ENCODE measurements around the gene XPO5. TPM values are rescaled to one million over a fixed set of nuclear protein-coding genes. Genes with fewer than 3 reads are reported as not detected.

The XPO5 gene
- total and polyA plus RNA-seq, 5 experiments from 2014 or later, result 5.1 to 51.6 (median 8.7) TPM

DNA sequence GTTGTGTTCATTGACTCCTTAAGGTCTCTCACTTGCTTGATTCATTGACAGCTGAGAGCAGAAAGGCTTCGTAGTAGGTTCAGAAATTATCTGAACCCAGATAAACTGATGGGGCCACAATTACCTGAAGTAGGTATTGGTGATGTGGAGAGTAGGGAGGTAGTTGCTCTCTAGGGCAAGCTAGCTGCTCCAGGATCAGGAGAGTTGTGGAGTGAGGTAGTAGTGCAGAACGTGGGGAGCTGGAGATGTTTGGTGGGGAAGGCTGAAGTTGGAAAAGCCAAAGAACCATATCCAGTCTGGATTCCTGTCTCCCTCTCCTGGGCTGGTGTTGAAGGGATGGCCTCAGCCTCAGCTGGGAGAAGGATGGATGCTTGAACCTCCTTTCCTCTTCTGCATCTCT is 82.6 kb downstream of the XPO5 start:
- H3K27ac Mint-ChIP-seq, result peak overlapping the region in 5 of 10 donors; percentile 53 to 79 (median 70)

DNA sequence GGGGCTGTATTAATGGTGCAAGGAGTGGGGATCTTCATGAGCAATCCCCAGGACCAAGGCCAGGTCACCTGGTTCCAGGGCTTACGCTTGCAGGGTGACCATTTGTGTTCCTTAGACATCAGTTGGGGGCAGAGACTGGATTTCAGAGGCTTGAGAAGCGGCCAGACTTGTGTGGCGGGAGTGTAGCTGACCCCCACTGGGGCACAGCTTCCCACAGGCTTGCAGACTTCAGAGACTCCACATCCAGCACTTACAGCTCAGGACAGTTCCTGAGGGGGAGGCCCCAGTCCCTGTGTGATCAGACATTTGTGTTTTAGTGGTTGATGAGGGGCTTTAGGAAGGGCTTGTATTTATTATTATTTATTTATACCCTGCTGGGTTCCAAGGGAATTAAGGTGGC is 83.2 kb downstream of the XPO5 start:
- Mint-ChIP-seq H3K9me3 (no peaks in the 10 kb centered on the region), H3K4me3 (no peak overlapping the region), H3K27me3 (no peaks in the 10 kb centered on the region), H3K36me3 (peaks cover 0 to 14% (median 0%) of the 10 kb centered on the region in 3 donors), H3K4me1 (peaks cover 23 to 49% (median 35%) of the 10 kb centered on the region in 4 donors), H3K27ac (peak overlapping the region in 3 of 10 donors; percentile 67 to 76 (median 76))
- POLR2A ChIA-PET, result interaction anchor here (1.7 kb wide), 1 partner anchor 37 kb away, joined by 5 read pairs; the partner anchor contains the start of gene DLK2
- DNase-seq (no peak), ATAC-seq (no peak)

More for the DNA sequence above, 82.6 kb downstream of the XPO5 start:
- DNase-seq, result no peak
- H3K36me3 Mint-ChIP-seq, result peaks cover 0 to 15% (median 0%) of the 10 kb centered on the region in 3 donors
- no peak overlapping the region for H3K4me3 Mint-ChIP-seq
- no peak for ATAC-seq
- H3K27me3 Mint-ChIP-seq, result no peaks in the 10 kb centered on the region
- POLR2A ChIA-PET, result interaction anchor here (1.7 kb wide), 1 partner anchor 37 kb away, joined by 5 read pairs; the partner anchor contains the start of gene DLK2
- no peaks in the 10 kb centered on the region for H3K9me3 Mint-ChIP-seq
- H3K4me1 Mint-ChIP-seq, result peaks cover 22 to 46% (median 33%) of the 10 kb centered on the region in 4 donors

DNA sequence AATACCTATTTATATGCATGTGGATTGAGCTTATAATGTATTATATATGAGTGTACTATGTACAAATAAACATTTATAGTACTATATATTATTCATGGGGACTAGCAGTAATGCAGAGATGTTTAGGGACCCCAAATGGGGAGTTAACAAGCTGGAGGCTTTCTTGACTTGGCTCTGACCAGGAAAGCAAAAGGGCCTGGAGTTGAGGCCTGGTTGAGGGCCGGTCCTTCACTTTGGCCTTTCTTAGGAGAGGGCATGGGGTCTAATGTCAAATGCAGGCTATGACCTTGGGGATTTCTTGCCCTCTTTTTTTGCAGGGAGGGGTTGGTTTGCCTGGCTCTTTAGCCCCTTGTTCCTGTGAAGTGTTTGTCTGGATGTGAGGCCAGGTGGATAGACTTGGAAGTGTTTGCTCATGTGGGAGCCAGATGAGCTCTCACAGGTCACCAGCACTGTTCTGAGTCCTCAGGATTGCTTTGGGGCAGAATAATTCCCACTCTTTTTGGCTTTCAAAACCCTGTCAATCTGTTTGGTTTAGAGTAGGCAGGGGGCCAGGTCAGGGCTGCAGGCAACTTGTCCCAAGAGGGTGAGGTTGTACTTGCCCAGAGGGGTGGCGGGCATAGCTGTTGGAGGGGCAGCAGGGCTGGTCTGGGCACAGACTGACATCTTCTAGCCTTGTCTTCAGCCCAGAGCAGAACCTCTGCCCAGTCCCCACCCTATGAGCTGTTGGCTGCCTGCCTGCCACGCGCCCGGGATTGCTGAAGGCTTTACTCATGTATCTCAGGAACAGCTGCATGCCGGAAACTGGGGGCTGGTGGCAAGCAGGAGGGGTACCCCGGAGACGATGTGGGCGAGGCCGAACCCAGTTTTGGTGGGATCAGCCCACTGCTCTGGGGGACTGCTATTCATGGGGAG is 83.8 kb downstream of the XPO5 start:
- Mint-ChIP-seq H3K4me1 (peaks cover 23 to 49% (median 36%) of the 10 kb centered on the region in 4 donors), H3K9me3 (no peaks in the 10 kb centered on the region), H3K36me3 (peaks cover 0 to 16% (median 0%) of the 10 kb centered on the region in 3 donors), H3K27ac (peak overlapping the region in 4 of 10 donors; percentile 6 to 76 (median 72)), H3K4me3 (no peak overlapping the region), H3K27me3 (no peaks in the 10 kb centered on the region)
- no peak for ATAC-seq
- POLR2A ChIA-PET, result interaction anchor here (1.7 kb wide), 1 partner anchor 36 kb away, joined by 5 read pairs; the partner anchor contains the start of gene DLK2
- no peak for DNase-seq

DNA sequence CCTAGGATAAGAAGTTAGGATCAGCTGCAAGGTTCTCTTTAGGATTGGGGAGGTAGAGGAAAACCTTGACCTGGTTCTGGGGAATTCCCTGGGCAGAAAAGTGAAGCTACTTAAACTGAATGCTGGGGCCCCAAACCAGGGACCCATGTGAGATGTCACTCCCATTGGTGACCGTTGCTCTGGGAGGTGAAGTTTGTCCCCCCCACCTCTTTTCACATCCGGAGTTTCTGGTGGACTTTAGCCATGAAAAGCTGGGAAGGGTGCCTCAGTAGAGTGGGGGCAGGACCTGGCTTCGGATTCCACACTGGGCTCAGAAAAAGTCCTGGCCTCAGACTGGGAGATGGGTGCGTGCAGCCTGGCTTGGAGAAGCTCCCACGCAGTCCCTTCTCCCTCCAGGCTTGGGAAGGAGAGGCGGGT is 85.3 kb downstream of the XPO5 start:
- peaks cover 23 to 48% (median 33%) of the 10 kb centered on the region in 4 donors for H3K4me1 Mint-ChIP-seq
- H3K4me3 Mint-ChIP-seq, result no peak overlapping the region
- peak overlapping the region in 2 of 10 donors; percentile 36 to 52 for H3K27ac Mint-ChIP-seq
- POLR2A ChIA-PET, result interaction anchor here (1.8 to 2.2 kb wide), 2 partner anchors 8 to 12 kb away, joined by 4 to 8 read pairs; partner anchors contain the start of gene TJAP1
- DNase-seq (no peak), ATAC-seq (no peak)
- H3K9me3 Mint-ChIP-seq, result no peaks in the 10 kb centered on the region
- H3K36me3 Mint-ChIP-seq, result peaks cover 0 to 27% (median 0%) of the 10 kb centered on the region in 3 donors
- H3K27me3 Mint-ChIP-seq, result no peaks in the 10 kb centered on the region

DNA sequence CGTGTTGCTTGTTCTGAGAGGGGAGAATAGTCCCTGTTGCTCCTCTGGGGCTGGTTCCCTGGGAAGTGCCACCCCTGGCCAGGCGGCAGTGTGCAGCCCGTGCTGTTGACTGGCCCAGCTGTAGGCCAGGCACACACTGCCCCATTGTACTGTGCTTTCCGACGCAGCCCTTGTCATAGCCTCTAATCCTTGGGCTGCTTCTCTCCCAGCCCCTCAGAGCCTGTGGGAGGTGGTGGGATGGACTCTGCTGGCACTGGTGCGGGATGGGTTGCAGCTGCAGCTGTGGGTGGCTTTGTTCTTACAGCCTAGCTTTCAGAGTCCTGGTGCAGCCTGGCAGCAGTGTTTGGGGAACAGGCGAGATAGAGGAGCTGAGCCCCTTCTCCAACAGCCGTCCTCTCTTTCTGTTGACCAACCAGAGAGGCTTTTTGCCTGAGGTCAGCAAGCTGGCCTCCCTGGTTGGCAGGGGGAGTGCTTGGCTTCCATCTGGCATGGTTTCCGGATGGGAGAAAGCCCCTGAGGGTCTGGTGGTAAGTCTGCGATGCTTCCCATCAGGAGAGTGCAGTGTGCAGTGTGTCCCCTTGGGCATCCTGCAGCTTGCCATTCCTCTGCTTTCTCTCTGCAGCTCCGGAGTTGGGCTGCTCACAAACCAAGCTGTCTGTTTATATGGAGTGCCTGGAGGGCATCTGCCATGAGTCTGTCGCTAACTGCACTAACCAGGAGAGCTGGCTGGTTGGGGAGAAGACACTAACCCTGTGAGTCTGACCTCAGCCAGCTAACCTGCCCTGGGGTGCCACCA is 86.4 kb downstream of the XPO5 start:
- H3K9me3 Mint-ChIP-seq, result no peaks in the 10 kb centered on the region
- no peak for DNase-seq
- H3K36me3 Mint-ChIP-seq, result peaks cover 0 to 35% (median 0%) of the 10 kb centered on the region in 3 donors
- peaks cover 17 to 47% (median 26%) of the 10 kb centered on the region in 4 donors for H3K4me1 Mint-ChIP-seq
- no peak for ATAC-seq
- POLR2A ChIA-PET, result interaction anchor here (0.6 to 2.2 kb wide), 3 partner anchors 9 to 106 kb away, joined by 3 to 8 read pairs (median 4); partner anchors contain the start of gene TJAP1
- H3K27me3 Mint-ChIP-seq, result no peaks in the 10 kb centered on the region
- H3K27ac Mint-ChIP-seq, result no peak overlapping the region
- H3K4me3 Mint-ChIP-seq, result no peak overlapping the region

DNA sequence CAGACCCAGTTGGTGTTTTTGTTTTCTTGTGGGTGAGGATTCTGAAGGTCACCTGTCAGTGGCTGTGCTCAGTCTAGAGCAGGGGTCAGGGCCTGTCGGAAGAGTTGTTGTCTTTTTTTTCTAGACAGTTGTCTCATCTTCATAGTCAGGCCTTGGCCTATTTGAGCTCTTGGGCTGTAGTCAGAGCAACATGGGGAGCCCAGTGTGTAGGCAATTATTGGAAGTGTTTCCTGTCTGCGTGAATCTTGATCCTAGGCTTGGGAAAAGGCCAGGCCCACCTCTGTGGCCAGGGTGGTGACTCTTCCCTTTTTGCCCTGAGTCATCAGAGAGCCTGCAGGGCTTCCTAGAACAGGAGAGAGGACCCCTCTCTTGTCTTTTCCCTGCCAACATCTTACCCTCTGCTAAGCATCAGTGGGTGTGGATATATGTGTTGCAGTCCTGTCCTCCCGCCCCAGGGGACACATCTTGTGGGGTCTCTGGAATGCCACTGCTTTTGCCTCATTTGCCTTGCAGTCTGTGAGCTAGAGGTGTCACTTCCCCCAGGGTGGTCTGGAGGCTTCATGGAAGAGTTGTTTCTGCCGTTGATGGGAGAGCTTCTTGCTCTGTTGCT is 87.1 kb downstream of the XPO5 start:
- H3K36me3 Mint-ChIP-seq, result peaks cover 0 to 35% (median 0%) of the 10 kb centered on the region in 3 donors
- peaks cover 12 to 41% (median 23%) of the 10 kb centered on the region in 4 donors for H3K4me1 Mint-ChIP-seq
- DNase-seq (no peak), ATAC-seq (no peak)
- POLR2A ChIA-PET, result interaction anchor here (1.8 to 2.2 kb wide), 2 partner anchors 10 to 11 kb away, joined by 4 to 8 read pairs; partner anchors contain the start of gene TJAP1
- H3K27me3 Mint-ChIP-seq, result no peaks in the 10 kb centered on the region
- no peak overlapping the region for H3K27ac Mint-ChIP-seq
- H3K9me3 Mint-ChIP-seq, result no peaks in the 10 kb centered on the region
- no peak overlapping the region for H3K4me3 Mint-ChIP-seq

DNA sequence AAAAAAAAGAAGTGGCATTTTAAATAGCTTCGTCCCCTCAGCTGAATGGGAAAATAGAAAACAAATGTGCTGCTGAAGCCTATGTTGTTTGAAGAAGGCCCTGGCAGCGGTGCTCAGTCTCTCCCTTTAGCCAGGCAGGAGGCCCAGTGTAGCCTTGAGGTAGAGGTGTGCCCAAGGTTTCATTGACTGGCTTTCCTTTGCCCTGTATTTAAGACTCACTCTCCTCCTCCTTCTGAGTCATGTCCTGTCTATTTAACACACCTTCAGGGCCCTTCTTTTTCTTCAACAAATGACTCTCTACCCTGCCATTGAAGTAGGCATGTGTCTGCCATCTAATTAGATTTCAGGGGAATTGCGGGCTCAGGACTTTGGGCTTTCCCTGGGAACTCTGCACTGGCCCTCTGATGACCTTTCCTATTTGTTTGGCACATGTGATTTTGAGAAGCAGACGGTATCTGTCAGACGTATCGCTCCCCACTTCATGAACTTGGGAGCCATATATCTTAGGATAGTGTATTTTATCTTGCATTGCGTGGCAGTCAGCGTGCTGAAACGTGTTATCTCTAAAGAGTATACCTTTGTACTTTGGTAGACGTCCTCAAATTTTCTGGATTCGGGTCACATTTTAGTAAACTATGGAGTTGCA is 94.1 kb downstream of the XPO5 start:
- DNase-seq (no peak), ATAC-seq (no peak)
- Mint-ChIP-seq H3K27me3 (no peaks in the 10 kb centered on the region), H3K4me1 (peaks cover 30 to 64% (median 44%) of the 10 kb centered on the region in 4 donors), H3K4me3 (no peak overlapping the region), H3K36me3 (peaks cover 0 to 25% (median 0%) of the 10 kb centered on the region in 3 donors), H3K9me3 (no peaks in the 10 kb centered on the region), H3K27ac (no peak overlapping the region)
- POLR2A ChIA-PET, result interaction anchor here (0.6 kb wide), 1 partner anchor 26 kb away, joined by 11 read pairs; no protein-coding TSS in a partner anchor

DNA sequence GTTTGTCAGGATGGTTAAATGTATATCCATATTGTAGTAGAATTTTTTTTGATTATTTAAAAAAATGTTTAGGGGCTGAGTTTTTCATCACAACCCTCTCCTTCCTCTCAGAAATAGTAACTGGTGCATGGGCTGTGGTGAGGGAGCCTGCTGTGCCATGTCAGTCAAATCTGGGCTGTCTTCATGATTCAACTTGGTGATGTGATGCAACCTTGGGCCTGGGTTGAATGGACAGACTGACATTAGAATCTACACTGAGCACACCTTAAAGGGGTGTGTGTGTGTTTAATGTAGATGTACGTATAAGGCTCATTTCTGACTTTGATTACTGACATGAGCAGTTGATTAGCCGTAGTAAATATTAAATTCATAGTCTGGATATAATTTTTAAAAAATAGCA is 94.8 kb downstream of the XPO5 start:
- no peak overlapping the region for H3K4me3 Mint-ChIP-seq
- no peaks in the 10 kb centered on the region for H3K27me3 Mint-ChIP-seq
- H3K27ac Mint-ChIP-seq, result no peak overlapping the region
- H3K9me3 Mint-ChIP-seq, result no peaks in the 10 kb centered on the region
- H3K4me1 Mint-ChIP-seq, result peaks cover 30 to 65% (median 48%) of the 10 kb centered on the region in 4 donors
- ATAC-seq, result no peak
- DNase-seq, result no peak
- H3K36me3 Mint-ChIP-seq, result peaks cover 0 to 21% (median 0%) of the 10 kb centered on the region in 3 donors
- POLR2A ChIA-PET, result interaction anchor here (0.6 kb wide), 1 partner anchor 26 kb away, joined by 11 read pairs; no protein-coding TSS in a partner anchor

DNA sequence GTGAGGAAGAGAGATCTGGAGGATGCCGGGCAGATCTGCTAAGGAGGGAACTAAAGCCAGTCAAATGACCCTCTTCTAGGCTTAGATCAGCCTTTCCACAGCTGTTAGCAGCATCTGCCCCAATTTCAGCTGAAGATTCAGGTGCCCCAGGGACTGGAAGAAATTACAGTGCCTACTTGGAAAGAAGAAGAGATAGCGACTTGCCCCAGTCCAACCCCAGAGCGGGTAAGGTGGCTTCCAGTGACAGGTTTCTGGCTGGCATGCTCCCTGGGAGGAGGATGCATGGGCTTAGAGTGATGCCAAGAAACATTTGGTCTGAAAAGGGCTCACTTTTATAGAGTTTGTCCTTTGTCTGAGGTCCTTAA is 97.8 kb downstream of the XPO5 start:
- ATAC-seq (no peak), DNase-seq (peak in 1 of 10 donors; percentile 22)
- Mint-ChIP-seq H3K4me3 (peak overlapping the region; percentile 90 to 99 (median 96)), H3K27me3 (no peaks in the 10 kb centered on the region), H3K27ac (peak overlapping the region; percentile 91 to 100 (median 96)), H3K9me3 (no peaks in the 10 kb centered on the region), H3K36me3 (peaks cover 0 to 7% (median 0%) of the 10 kb centered on the region in 3 donors), H3K4me1 (peaks cover 22 to 52% (median 43%) of the 10 kb centered on the region in 4 donors)
- POLR2A ChIA-PET, result interaction anchor here (0.7 to 2.5 kb wide), 13 partner anchors 12 to 732 kb away, joined by 3 to 14 read pairs (median 5); partner anchors contain the start of genes ABCC10, DLK2, LRRC73 and POLR1C

DNA sequence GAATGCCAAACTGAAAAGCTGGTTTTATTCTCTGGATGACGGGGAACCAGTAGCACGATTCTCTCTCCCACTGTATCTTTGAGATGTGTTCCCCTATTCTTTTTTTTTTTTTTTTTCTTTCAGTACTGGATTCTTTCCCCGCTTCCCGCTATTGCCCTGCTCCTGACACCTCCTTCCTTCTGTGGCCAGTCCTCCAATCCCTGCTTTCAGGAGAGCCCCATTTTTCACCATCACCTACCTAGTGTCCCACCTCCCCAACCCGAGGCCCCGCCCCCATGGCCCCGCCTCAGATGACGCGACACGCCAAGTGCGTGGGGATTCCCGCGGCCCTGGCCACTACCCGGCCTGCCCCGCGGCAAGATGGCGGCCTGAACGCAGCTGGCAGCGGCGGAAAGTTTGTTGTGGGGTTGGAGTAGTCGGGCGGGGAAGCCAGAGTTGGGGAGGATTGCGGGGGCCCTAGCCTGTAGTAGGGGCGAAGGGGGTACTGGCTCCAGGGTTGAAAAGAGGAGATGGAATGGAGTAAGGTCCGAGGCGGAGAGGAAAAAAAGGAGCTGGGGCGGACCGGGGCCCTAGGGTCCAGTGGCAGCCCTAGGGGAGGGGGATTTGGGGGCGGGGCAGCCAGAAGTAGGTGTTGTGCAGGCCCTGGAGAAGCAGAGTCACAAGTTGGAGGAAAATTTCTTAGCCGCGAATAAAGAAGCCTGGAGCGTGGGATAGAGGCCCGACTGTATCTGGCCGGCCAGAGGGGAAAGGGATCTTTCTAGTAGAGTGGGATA is 98.4 kb downstream of the XPO5 start, which contains the start of gene TJAP1:
TJAP1 (plus strand) TSS at position 336 of the 773 bp plus-strand sequence. CDS start 21,432 bp downstream, outside the sequence.
- ATAC-seq (peak; percentile 98 to 99), DNase-seq (peak; percentile 92 to 97 (median 96))
- Mint-ChIP-seq H3K36me3 (peaks cover 0 to 6% (median 0%) of the 10 kb centered on the region in 3 donors), H3K27me3 (no peaks in the 10 kb centered on the region), H3K9me3 (no peaks in the 10 kb centered on the region), H3K4me1 (peaks cover 22 to 47% (median 41%) of the 10 kb centered on the region in 4 donors), H3K27ac (peak within 1 kb of the TSS; percentile 91 to 100 (median 96)), H3K4me3 (peak within 1 kb of the TSS; percentile 90 to 99 (median 96))
- POLR2A ChIA-PET, result interaction anchor here (0.5 to 2.5 kb wide), 18 partner anchors 12 to 732 kb away, joined by 3 to 14 read pairs (median 5); partner anchors contain the start of genes ABCC10, DLK2, LRRC73 and POLR1C

Measured in naive thymus-derived CD8-positive, alpha-beta T cell (primary cell).